Measurements from ENCODE around the gene OBSL1. TPM values are rescaled to one million over a fixed set of nuclear protein-coding genes. Genes with fewer than 3 reads are reported as not detected.

OBSL1 gene
- total RNA-seq (1 to 10 TPM in 2 of 5 experiments, under 1 TPM in 1, not detected in 2; 0.19 to 7.1 (median 4.0) TPM), polyA plus RNA-seq (not detected), total RNA-seq (not detected)

- Mint-ChIP-seq H3K9me3 (no peaks in the 10 kb centered on the region), H3K4me3 (peak within 1 kb of the TSS in 7 of 10 donors; percentile 17 to 78 (median 41)), H3K27me3 (peaks cover 21 to 58% (median 39%) of the 10 kb centered on the region in 5 donors), H3K36me3 (no peaks in the 10 kb centered on the region), H3K4me1 (peaks cover 0 to 5% (median 0%) of the 10 kb centered on the region in 7 donors), H3K27ac (no peak within 1 kb of the TSS)
- H3K27ac ChIP-seq (ENCODE audit: low read depth, low read length) = no peak within 1 kb of the TSS
- peaks cover 0 to 10% of the 10 kb centered on the region in 2 donors for H3K27me3 ChIP-seq (ENCODE audit: control insufficient read depth in 2 of 2, insufficient read depth in 2 of 2, low read length in 2 of 2)
- DNase-seq (no peak), ATAC-seq (peak; percentile 23)
- CTCF ChIA-PET = interaction anchor here (1.3 kb wide), 1 partner anchor 11 kb away, joined by 4 read pairs; no protein-coding TSS in a partner anchor
- no peaks in the 10 kb centered on the region for H3K9me3 ChIP-seq (ENCODE audit: control insufficient read depth in 2 of 3, low read length in 3 of 3)
- H3K4me3 ChIP-seq (ENCODE audit: low read length) = no peak within 1 kb of the TSS
- no peaks in the 10 kb centered on the region for H3K36me3 ChIP-seq (ENCODE audit: control insufficient read depth in 2 of 3, insufficient read depth in 3 of 3, low read length in 3 of 3)
- intact Hi-C loops (cut with micrococcal nuclease) = no loop called here
- no peaks in the 10 kb centered on the region for H3K4me1 ChIP-seq (ENCODE audit: control insufficient read depth in 2 of 2, insufficient read depth in 2 of 2, low read length in 2 of 2)
- POLR2A ChIA-PET = interaction anchor here (0.6 to 0.7 kb wide), 2 partner anchors 26 to 28 kb away, joined by 3 to 5 read pairs; partner anchors contain the start of genes CHPF, STK11IP and TMEM198
Observed at GRCh38 chr2:219571311-219572236, at the start of gene OBSL1. TSS of gene OBSL1 (minus strand) at chr2:219571539. CDS start at chr2:219571232, 307 bp downstream.

GRCh38 chr2:219620546-219620945 is 49.2 kb upstream of the OBSL1 start:
- ATAC-seq = no peak
- CTCF ChIA-PET = no interaction called here

GRCh38 chr2:219619235-219619634 is 47.9 kb upstream of the OBSL1 start:
- Histone ChIP-seq H3K36me3 (ENCODE audit: control insufficient read depth in 2 of 3, insufficient read depth in 3 of 3, low read length in 3 of 3) (peaks cover 0 to 25% (median 0%) of the 10 kb centered on the region in 3 experiments), H3K4me3 (ENCODE audit: low read length) (no peak overlapping the region), H3K27ac (ENCODE audit: low read depth, low read length) (no peak overlapping the region), H3K9me3 (ENCODE audit: control insufficient read depth in 2 of 3, low read length in 3 of 3) (no peaks in the 10 kb centered on the region), H3K4me1 (ENCODE audit: control insufficient read depth in 2 of 2, insufficient read depth in 2 of 2, low read length in 2 of 2) (no peaks in the 10 kb centered on the region), H3K27me3 (ENCODE audit: control insufficient read depth in 2 of 2, insufficient read depth in 2 of 2, low read length in 2 of 2) (no peaks in the 10 kb centered on the region)
- peaks cover 0 to 14% (median 5%) of the 10 kb centered on the region in 5 donors for H3K36me3 Mint-ChIP-seq
- peaks cover 0 to 16% (median 4%) of the 10 kb centered on the region in 5 donors for H3K27me3 Mint-ChIP-seq
- peaks cover 0 to 3% (median 0%) of the 10 kb centered on the region in 7 donors for H3K4me1 Mint-ChIP-seq
- H3K4me3 Mint-ChIP-seq = no peak overlapping the region
- no peak for ATAC-seq
- no peak overlapping the region for H3K27ac Mint-ChIP-seq
- DNase-seq = no peak
- POLR2A ChIA-PET = no interaction called here
- CTCF ChIA-PET = no interaction called here
- intact Hi-C loops (cut with micrococcal nuclease) = no loop called here
- no peaks in the 10 kb centered on the region for H3K9me3 Mint-ChIP-seq

More at GRCh38 chr2:219620546-219620945, 49.2 kb upstream of the OBSL1 start:
- peaks cover 4 to 21% (median 7%) of the 10 kb centered on the region in 5 donors for H3K27me3 Mint-ChIP-seq
- H3K27ac Mint-ChIP-seq = no peak overlapping the region
- H3K27ac ChIP-seq (ENCODE audit: low read depth, low read length) = no peak overlapping the region
- H3K9me3 ChIP-seq (ENCODE audit: control insufficient read depth in 2 of 3, low read length in 3 of 3) = no peaks in the 10 kb centered on the region
- intact Hi-C loops (cut with micrococcal nuclease) = no loop called here
- H3K36me3 Mint-ChIP-seq = peaks cover 0 to 4% (median 0%) of the 10 kb centered on the region in 5 donors
- POLR2A ChIA-PET = no interaction called here
- H3K4me3 Mint-ChIP-seq = no peak overlapping the region
- H3K4me3 ChIP-seq (ENCODE audit: low read length) = no peak overlapping the region
- H3K4me1 Mint-ChIP-seq = no peaks in the 10 kb centered on the region
- peaks cover 0 to 12% (median 0%) of the 10 kb centered on the region in 3 experiments for H3K36me3 ChIP-seq (ENCODE audit: control insufficient read depth in 2 of 3, insufficient read depth in 3 of 3, low read length in 3 of 3)
- H3K27me3 ChIP-seq (ENCODE audit: control insufficient read depth in 2 of 2, insufficient read depth in 2 of 2, low read length in 2 of 2) = no peaks in the 10 kb centered on the region
- H3K9me3 Mint-ChIP-seq = no peaks in the 10 kb centered on the region
- H3K4me1 ChIP-seq (ENCODE audit: control insufficient read depth in 2 of 2, insufficient read depth in 2 of 2, low read length in 2 of 2) = no peaks in the 10 kb centered on the region
- no peak for DNase-seq

- no peaks in the 10 kb centered on the region for H3K9me3 Mint-ChIP-seq
- H3K27ac Mint-ChIP-seq = no peak overlapping the region
- H3K27me3 Mint-ChIP-seq = peaks cover 0 to 13% (median 4%) of the 10 kb centered on the region in 5 donors
- CTCF ChIA-PET = interaction anchor here (0.7 kb wide), 1 partner anchor 92 kb away, joined by 4 read pairs; no protein-coding TSS in a partner anchor
- H3K4me3 ChIP-seq (ENCODE audit: low read length) = no peak overlapping the region
- H3K27me3 ChIP-seq (ENCODE audit: control insufficient read depth in 2 of 2, insufficient read depth in 2 of 2, low read length in 2 of 2) = no peaks in the 10 kb centered on the region
- H3K9me3 ChIP-seq (ENCODE audit: control insufficient read depth in 2 of 3, low read length in 3 of 3) = no peaks in the 10 kb centered on the region
- H3K36me3 Mint-ChIP-seq = peaks cover 0 to 14% (median 5%) of the 10 kb centered on the region in 5 donors
- DNase-seq = no peak
- no peak overlapping the region for H3K27ac ChIP-seq (ENCODE audit: low read depth, low read length)
- no peak overlapping the region for H3K4me3 Mint-ChIP-seq
- POLR2A ChIA-PET = no interaction called here
- peaks cover 0 to 26% (median 0%) of the 10 kb centered on the region in 3 experiments for H3K36me3 ChIP-seq (ENCODE audit: control insufficient read depth in 2 of 3, insufficient read depth in 3 of 3, low read length in 3 of 3)
- intact Hi-C loops (cut with micrococcal nuclease) = no loop called here
- H3K4me1 ChIP-seq (ENCODE audit: control insufficient read depth in 2 of 2, insufficient read depth in 2 of 2, low read length in 2 of 2) = no peaks in the 10 kb centered on the region
- H3K4me1 Mint-ChIP-seq = peaks cover 0 to 4% (median 0%) of the 10 kb centered on the region in 7 donors
- ATAC-seq = no peak
Observed at GRCh38 chr2:219618733-219619122, 47.4 kb upstream of the OBSL1 start.

- Mint-ChIP-seq H3K4me3 (no peak overlapping the region), H3K27ac (no peak overlapping the region), H3K27me3 (peaks cover 0 to 6% (median 0%) of the 10 kb centered on the region in 5 donors), H3K9me3 (no peaks in the 10 kb centered on the region), H3K4me1 (peaks cover 9 to 15% (median 11%) of the 10 kb centered on the region in 7 donors), H3K36me3 (peaks cover 0 to 23% (median 6%) of the 10 kb centered on the region in 5 donors)
- Histone ChIP-seq H3K4me1 (ENCODE audit: control insufficient read depth in 2 of 2, insufficient read depth in 2 of 2, low read length in 2 of 2) (peaks cover 4 to 5% of the 10 kb centered on the region in 2 donors), H3K4me3 (ENCODE audit: low read length) (no peak overlapping the region), H3K9me3 (ENCODE audit: control insufficient read depth in 2 of 3, low read length in 3 of 3) (no peaks in the 10 kb centered on the region), H3K27me3 (ENCODE audit: control insufficient read depth in 2 of 2, insufficient read depth in 2 of 2, low read length in 2 of 2) (no peaks in the 10 kb centered on the region), H3K36me3 (ENCODE audit: control insufficient read depth in 2 of 3, insufficient read depth in 3 of 3, low read length in 3 of 3) (peaks cover 0 to 35% (median 0%) of the 10 kb centered on the region in 3 experiments), H3K27ac (ENCODE audit: low read depth, low read length) (no peak overlapping the region)
- POLR2A ChIA-PET = no interaction called here
- CTCF ChIA-PET = no interaction called here
- ATAC-seq (no peak), DNase-seq (no peak)
- intact Hi-C loops (cut with micrococcal nuclease) = no loop called here
Observed at GRCh38 chr2:219616550-219616949, 45.2 kb upstream of the OBSL1 start.

DNA sequence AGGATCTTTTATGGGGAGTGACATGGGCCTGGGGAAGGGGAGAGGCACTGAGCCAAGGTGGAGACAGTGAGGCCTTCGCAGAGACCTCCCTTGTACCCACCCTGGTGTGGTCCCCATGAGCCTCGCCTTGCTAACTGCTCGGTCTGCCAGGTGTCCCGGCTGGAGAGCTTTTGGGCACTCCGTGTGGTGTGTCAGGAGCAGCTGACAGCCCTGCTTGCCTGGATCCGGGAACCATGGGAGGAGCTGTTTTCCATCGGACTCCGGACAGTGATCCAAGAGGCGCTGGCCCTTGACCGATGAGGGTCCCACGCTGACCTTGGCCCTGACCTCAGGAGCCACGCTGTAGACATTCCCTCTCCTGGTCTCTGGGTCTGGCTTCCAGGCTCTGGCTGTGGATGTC is 44.6 kb upstream of the OBSL1 start:
- ChIA-PET CTCF (no interaction called here), POLR2A (no interaction called here)
- no peak overlapping the region for H3K4me3 Mint-ChIP-seq
- H3K36me3 ChIP-seq (ENCODE audit: control insufficient read depth in 2 of 3, insufficient read depth in 3 of 3, low read length in 3 of 3) = peaks cover 0 to 42% (median 0%) of the 10 kb centered on the region in 3 experiments
- H3K27ac Mint-ChIP-seq = no peak overlapping the region
- H3K9me3 Mint-ChIP-seq = no peaks in the 10 kb centered on the region
- H3K27me3 ChIP-seq (ENCODE audit: control insufficient read depth in 2 of 2, insufficient read depth in 2 of 2, low read length in 2 of 2) = no peaks in the 10 kb centered on the region
- H3K4me1 Mint-ChIP-seq = peaks cover 9 to 20% (median 16%) of the 10 kb centered on the region in 7 donors
- H3K4me1 ChIP-seq (ENCODE audit: control insufficient read depth in 2 of 2, insufficient read depth in 2 of 2, low read length in 2 of 2) = peaks cover 4 to 5% of the 10 kb centered on the region in 2 donors
- no peaks in the 10 kb centered on the region for H3K27me3 Mint-ChIP-seq
- no peak overlapping the region for H3K4me3 ChIP-seq (ENCODE audit: low read length)
- H3K27ac ChIP-seq (ENCODE audit: low read depth, low read length) = no peak overlapping the region
- intact Hi-C loops (cut with micrococcal nuclease) = no loop called here
- peaks cover 4 to 30% (median 10%) of the 10 kb centered on the region in 5 donors for H3K36me3 Mint-ChIP-seq
- ATAC-seq = no peak
- no peaks in the 10 kb centered on the region for H3K9me3 ChIP-seq (ENCODE audit: control insufficient read depth in 2 of 3, low read length in 3 of 3)
- DNase-seq = no peak

Data from naive thymus-derived CD4-positive, alpha-beta T cell (primary cell).